ENCODE data around the gene SPPL2B. TPM values are rescaled to one million over a fixed set of nuclear protein-coding genes. Genes with fewer than 3 reads are reported as not detected.

The SPPL2B gene
- polyA plus RNA-seq, 1 donor from 2014 or later = 68.7 TPM

- Histone ChIP-seq H3F3A (ENCODE audit: insufficient read depth, low read length, poor library complexity, severe bottlenecking) (no peaks in the 10 kb centered on the region), H3K9ac (ENCODE audit: low read length) (no peak overlapping the region)
- TF ChIP-seq CTCF (IDR thresholded peaks at IDR 0.05; ENCODE audit: poor library complexity, severe bottlenecking) (no peak), SMC3 (conservative IDR thresholded peaks at IDR 0.05; ENCODE audit: poor library complexity) (no peak), MXI1 (conservative IDR thresholded peaks at IDR 0.05; ENCODE audit: poor library complexity, severe bottlenecking) (no peak), TAF1 (IDR thresholded peaks at IDR 0.05; ENCODE audit: low read depth) (no peak), POLR2AphosphoS5 (IDR thresholded peaks at IDR 0.05) (no peak), EP300 (conservative IDR thresholded peaks at IDR 0.05; ENCODE audit: poor library complexity, severe bottlenecking) (no peak), EZH2 (IDR thresholded peaks at IDR 0.05; ENCODE audit: borderline replicate concordance, insufficient read depth, low read length, poor library complexity, severe bottlenecking) (no peak), RAD21 (conservative IDR thresholded peaks at IDR 0.05) (no peak), REST (IDR thresholded peaks at IDR 0.05; ENCODE audit: borderline replicate concordance) (no peak)
These were observed 36.9 kb downstream of the SPPL2B start for GRCh38 chr19:2365201-2365970.

GRCh38 chr19:2371656-2372055 lies 43.2 kb downstream of the SPPL2B start:
- Histone ChIP-seq H3K9ac (ENCODE audit: low read length) (no peak overlapping the region), H3K27ac (ENCODE audit: low read length) (no peak overlapping the region), H3K36me3 (ENCODE audit: insufficient read depth, low read length) (no peaks in the 10 kb centered on the region), H3F3A (ENCODE audit: insufficient read depth, low read length, poor library complexity, severe bottlenecking) (no peaks in the 10 kb centered on the region), H3K9me2 (ENCODE audit: insufficient read depth, low read length) (no peaks in the 10 kb centered on the region), H3K4me3 (ENCODE audit: low read length) (no peak overlapping the region), H3K27me3 (ENCODE audit: insufficient read depth, low read depth, low read length) (no peaks in the 10 kb centered on the region), H3K4me2 (ENCODE audit: low read length) (no peak overlapping the region), H2AFZ (ENCODE audit: low read depth, low read length) (no peak overlapping the region), H3K79me2 (replicated peaks; ENCODE audit: insufficient read depth, low read length) (no peaks in the 10 kb centered on the region), H3K9me3 (ENCODE audit: low read length) (no peaks in the 10 kb centered on the region), H4K20me1 (ENCODE audit: insufficient read depth) (no peaks in the 10 kb centered on the region)
- no peak for TF ChIP-seq EZH2 (IDR thresholded peaks at IDR 0.05; ENCODE audit: borderline replicate concordance, insufficient read depth, low read length, poor library complexity, severe bottlenecking)
- no peak for TF ChIP-seq CTCF (IDR thresholded peaks at IDR 0.05; ENCODE audit: poor library complexity, severe bottlenecking)
- TF ChIP-seq SMC3 (conservative IDR thresholded peaks at IDR 0.05; ENCODE audit: poor library complexity) = no peak
- TF ChIP-seq RAD21 (conservative IDR thresholded peaks at IDR 0.05) = no peak
- no peak for TF ChIP-seq MXI1 (conservative IDR thresholded peaks at IDR 0.05; ENCODE audit: poor library complexity, severe bottlenecking)
- TF ChIP-seq REST (IDR thresholded peaks at IDR 0.05; ENCODE audit: borderline replicate concordance) = no peak
- TF ChIP-seq TAF1 (IDR thresholded peaks at IDR 0.05; ENCODE audit: low read depth) = no peak

More at GRCh38 chr19:2365201-2365970, 36.9 kb downstream of the SPPL2B start:
- H4K20me1 ChIP-seq (ENCODE audit: insufficient read depth) = no peaks in the 10 kb centered on the region
- H3K9me3 ChIP-seq (ENCODE audit: low read length) = no peaks in the 10 kb centered on the region
- H3K9me2 ChIP-seq (ENCODE audit: insufficient read depth, low read length) = no peaks in the 10 kb centered on the region
- no peak overlapping the region for H3K27ac ChIP-seq (ENCODE audit: low read length)
- H3K4me2 ChIP-seq (ENCODE audit: low read length) = no peak overlapping the region
- no peak overlapping the region for H3K4me3 ChIP-seq (ENCODE audit: low read length)
- no peaks in the 10 kb centered on the region for H3K27me3 ChIP-seq (ENCODE audit: insufficient read depth, low read depth, low read length)
- no peak overlapping the region for H2AFZ ChIP-seq (ENCODE audit: low read depth, low read length)
- H3K36me3 ChIP-seq (ENCODE audit: insufficient read depth, low read length) = no peaks in the 10 kb centered on the region
- no peaks in the 10 kb centered on the region for H3K79me2 ChIP-seq (replicated peaks; ENCODE audit: insufficient read depth, low read length)
